HG03097 (cell line): ENCODE data around the gene COA8.

Experiments
- ATAC-seq: cut with Tn5 transposase; IDR thresholded peaks from one replicate; pipeline ENCODE4 v1.9.1; 2021; ENCODE audit not compliant: unreplicated experiment, low FRiP score

The COA8 gene, protein sequence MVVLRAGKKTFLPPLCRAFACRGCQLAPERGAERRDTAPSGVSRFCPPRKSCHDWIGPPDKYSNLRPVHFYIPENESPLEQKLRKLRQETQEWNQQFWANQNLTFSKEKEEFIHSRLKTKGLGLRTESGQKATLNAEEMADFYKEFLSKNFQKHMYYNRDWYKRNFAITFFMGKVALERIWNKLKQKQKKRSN

DNA sequence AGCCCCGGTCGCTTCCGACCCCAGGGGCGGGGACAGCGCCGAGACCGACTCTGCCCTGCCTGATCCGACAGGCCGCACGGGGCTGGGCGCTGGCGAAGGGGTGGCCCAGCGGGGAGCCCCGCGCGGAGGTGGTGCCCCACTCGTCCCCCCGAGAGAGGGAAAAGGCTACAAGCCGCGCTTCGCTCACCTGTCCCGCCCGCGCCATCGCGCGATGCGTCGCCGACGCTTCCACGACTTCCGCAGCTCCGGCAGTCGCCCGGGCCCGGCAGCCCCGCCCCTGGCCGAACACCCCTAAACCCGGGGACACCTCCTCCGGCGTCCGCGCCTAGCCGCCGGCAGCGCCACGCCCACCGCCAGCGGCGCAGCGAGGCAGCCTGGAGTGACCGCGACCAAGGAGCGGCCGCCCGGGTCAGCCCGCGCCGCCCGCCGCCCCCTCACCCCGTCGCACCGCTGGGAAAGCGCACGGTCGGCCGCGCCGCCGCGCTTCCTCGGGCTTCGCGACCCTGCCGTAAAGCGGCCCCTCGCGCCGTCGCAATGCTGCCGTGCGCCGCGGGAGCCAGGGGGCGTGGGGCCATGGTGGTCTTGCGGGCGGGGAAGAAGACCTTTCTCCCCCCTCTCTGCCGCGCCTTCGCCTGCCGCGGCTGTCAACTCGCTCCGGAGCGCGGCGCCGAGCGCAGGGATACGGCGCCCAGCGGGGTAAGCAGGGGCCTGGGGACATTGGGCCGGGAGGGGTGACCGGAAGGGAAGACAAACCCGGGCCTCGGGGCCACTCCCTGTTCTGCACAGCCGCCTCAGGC, at the start of gene COA8, which contains the start of gene BAG5:
Gene COA8 (plus strand): TSS at position 532 of the 797 bp plus-strand sequence. CDS start 42 bp downstream, at position 574.
Gene BAG5 (minus strand): TSS at position 229 of the 797 bp plus-strand sequence. CDS start 1,493 bp downstream, outside the sequence.
- ATAC-seq, result peak; percentile 71

DNA sequence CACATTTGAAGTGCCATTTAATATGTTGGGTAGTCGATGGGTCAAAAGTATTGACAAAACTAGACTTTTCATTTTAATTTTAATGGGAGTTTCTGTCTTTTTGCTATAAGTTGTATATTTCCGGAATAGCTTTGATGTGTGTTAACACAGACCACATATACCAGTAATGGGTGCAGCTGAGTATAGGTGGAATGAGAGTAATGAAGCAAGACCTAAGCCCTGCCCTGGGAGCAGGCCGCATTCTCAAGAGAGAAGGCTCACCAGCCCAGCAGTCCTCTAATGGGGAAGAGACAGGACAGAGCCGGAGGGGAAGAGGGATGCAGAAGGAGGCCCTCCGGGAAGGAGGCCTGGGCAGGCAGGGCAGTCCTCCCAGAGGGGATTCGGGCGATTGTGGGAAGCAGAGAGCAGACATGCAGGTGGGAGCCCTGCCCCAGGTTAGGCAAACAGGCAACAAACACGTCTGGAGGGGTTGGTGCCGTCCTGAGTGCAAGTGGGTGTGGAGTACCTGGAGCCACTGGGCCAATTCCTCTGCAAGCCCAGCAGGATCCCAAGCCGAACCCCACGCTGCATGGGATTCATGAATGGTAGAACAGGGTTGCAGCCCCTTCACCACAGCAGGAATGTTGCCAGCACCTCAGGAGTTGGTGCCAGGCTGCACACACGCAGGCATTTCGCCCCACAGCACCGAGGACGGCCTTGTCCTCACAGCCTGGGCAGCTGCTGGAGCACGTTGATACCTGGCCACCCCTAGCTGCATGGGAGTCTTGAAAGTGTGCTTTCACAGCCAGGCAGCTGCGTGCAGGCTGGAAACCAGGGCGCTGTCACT, 48.0 kb upstream of the COA8 start:
- no peak for ATAC-seq

DNA sequence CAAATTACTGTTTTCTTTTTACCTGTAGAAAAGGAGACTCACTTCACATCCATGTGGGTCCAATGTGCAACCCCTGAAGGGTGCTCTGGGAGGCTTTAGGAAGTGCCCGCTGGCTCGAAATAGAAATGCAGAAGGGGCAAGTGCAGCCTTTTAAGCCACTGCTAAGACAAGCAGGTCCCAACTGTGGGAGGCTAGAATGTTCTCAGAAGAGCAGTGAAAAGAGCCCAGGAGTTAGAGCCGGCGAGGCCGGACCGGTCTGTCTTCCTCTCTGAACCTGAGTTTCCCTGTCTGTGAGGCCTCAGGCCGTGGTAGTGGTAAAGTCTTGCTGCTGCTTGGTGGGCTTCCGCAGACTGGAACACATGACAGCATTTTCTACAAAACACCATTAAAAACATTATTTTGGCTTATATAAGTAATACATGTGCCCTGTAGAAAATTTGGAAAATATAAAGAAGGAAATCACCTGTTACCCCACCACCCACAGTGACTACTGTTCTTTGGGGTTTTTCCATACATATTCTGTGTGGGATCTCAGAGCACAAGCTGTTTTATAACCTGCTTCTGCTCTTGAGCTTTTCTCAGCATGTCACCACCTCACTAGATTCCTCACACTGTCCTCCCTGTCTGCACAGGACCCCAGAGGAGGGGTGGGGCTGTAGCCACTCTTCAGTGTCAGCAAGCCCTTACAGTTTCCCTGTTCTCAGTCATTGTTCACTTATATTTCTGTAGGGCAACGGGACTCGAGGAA, 46.2 kb upstream of the COA8 start:
- no peak for ATAC-seq

DNA sequence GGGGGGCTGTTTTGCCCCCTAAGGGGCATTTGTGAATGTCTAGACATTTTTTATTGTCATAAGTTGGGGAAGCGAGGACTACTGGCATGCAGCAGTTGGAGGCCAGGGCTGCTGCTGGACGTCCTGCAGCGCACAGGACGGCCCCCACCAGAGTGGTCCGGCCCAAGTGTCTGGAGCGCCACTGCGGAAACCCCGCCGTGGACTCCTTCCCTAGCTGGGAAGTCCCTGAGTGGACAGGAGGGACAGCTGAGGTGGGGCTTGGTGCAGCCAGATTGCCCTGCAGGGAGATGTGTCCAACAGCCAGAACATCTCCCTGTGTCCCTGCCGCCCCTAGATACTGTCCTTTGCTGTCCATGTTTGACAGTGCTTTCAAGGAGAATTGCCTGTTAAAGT, 45.6 kb upstream of the COA8 start:
- no peak for ATAC-seq

DNA sequence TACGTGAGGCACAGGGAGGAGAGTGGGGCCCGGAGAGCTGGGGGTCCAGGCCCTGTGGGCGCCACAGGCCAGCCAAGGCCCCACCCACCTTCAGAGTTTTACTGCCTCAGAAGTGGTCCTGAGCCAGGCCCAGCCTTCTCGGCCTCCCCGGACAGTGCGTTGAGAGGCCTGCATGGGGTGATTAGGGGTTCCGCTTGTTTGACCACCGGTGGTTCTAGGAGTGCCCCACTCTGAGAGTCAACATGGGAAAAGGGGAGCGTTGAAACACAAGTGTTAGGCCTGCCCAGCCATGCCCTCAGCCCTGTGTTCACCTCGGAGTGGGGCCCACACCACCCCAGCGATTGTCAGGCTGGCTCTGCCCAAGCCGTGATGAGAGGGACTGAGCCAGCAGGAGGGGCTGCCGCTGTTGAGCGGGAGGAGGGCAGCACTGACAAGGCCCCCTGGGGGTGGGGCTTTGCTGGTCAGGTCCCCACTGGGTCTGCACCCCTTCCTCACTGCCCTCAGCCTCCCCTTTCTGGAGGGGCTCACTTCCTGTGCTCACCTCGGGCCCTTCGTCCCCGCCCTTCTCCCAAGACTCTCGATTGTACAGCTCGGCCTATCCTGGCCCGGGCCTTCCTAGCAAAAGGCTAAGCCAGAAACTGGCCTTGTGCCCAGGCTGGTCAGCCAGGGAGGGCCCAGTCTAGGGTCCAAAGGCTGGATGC, 44.9 kb upstream of the COA8 start:
- no peak for ATAC-seq

DNA sequence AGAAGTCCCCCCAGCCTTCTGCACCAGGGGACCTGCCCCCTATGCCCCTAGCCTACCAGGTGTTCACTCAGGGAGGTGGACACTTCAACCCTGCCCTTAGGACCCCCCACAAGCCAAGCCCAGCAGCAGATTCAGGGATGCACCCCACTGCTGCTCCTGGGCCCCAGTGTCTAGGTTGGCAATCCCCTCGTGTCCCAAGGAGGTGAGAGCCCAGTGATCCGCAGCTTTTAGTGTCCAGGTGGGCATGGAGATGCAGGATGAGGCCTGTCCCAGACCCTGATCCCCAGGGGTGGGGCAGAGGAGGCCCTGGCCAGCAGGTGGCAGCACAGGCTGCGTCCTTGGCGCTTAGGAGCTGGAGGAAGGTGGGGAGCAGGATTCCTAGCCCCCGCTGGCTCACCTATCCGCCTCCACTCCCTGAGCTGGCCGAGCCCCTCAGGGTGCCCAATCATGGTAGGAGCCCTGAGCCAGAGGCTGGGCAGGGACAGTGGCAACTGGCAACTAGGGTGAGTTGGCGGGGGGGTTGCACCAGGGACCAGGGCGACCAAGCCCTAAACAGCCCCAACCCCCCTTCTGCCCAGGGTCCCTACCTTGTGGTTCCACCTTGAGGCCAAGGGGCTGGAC, 44.2 kb upstream of the COA8 start:
- no peak for ATAC-seq

DNA sequence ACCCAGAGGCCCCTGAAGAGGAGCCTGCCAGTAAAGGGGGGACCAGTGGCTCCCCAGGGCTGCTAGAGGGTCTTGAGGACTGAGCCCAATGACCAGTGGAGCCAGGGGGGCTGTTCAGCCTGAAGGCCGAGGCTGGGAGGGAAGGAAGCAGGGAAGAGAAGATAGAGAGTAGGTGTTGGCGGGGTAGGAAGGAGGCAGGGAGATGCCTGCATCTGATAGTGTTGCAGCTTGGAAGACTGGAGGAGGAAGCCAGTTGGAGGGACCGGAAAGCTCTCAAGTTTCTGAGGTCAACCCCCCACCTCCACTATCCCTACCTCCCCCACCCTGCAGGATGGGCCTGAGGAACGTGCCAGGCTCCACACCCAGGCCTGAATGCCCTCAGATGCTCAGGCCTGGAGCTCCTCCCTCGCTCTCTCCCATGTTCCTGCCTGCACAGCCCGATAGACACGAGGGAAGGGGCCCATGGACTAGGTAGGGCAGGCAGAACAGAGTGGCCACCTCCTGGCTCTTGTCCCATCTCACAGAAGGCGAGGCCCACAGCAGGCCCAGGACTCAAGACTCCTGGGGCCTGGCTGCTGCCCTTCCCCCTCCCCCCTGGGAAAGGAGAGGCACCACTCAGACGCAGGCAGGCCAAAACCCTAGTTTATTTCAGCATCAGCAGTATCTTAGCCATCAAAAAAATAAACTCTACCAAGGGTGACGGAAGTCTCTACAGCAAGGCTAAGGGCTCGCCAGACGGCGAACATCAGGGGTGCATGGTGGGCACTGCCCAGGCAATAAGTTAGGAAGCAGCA, 43.5 kb upstream of the COA8 start:
- ATAC-seq, result no peak

DNA sequence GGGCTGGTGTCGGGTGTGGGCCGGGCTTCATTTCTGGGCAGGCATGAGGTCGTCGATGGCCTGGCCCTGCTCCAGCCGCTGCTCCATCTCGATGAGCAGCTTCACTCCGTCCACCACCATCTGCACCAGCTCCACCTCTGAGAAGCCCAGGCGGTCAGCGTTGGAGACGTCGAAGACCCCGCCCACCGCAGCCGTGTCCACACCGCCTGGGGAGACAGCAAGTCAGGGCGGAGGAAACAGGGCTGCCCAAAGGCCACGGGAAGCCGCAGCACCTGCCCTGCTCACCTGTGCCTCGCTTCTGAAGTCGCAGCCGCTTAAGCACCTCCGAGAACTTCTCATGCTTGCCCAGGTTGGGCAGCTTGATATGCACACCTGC, 42.9 kb upstream of the COA8 start:
- ATAC-seq, result no peak

DNA sequence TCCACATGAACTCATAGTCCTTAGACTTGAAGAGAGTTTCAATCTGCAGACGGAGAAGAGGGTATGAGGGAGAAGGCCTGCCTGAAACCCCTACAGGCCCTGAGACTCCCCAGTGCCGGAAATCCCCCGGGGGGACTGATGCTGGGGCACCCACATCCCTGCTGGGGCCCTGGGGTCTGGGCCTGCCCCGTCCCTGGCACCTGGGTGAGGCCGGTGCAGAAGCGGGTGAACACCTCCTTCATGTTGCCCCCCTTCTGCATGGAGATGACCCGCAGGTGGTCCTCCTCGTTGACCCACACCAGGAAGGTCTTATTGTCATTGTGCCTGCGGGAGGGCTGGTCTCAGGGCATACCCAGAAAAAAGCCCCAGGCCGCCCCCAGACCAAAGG, 42.5 kb upstream of the COA8 start:
- no peak for ATAC-seq

DNA sequence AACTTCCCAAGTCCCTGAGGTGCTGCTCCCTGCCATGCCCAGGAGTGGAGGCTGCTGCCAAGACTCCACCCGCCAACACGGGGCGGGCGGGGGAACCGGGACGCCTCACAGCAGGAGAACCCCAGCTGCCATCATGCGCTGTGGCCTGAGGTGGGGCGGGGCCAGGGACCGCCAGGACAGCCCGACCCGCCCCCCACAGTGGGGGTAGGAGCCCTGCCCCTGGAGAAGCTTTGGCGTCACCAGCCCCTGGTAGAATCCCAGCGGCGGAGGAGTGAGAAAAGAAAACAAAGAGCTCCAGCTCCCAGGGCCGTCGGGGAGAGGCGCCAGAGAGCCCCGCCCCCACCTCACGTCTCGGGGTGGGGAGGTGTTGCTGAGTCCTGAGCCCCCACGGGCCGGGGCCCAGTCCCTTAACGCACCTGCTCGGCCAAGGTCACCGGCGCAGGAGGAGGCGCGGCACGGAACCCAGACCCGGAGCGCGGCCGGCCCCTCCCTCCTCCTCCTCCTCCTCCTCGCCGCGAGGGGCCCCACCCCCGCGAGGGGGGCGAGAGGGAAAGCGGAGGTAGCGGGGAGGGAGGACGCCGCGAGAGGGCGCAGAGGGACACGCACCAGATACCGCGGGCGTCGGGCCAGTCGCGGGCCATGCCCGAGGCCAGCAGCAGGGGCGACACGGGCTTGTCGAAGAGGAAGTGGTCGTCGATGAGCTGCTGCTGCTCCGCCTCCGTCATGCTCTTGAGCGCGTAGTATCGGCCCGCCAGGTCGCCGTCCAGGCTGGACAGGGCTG, 41.9 kb upstream of the COA8 start:
- no peak for ATAC-seq

DNA sequence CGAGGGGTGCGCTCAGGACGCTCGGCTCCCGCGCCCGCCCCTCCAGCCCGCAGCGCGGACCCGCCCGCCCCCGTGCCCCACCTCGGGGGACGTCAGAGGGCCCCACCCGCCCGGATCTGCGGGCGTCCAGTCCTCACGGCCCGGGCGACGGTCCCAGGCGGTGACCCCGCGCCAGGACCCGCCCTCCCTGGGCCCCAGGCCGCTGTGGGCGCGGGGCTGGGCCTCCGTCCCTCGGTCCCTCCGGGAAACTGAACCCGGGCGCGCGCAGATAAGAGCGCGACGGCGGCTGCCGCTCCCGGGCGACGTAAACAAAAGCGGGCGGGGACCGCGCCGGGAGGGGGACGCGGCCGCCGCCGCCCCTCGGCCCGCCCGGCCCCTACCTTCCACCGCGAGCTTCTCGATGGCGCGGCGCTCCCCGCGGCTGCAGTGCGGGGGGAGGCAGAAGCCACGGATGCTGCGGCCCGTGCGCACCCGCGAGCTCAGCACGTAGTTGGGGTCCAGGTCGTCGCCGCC, 41.3 kb upstream of the COA8 start:
- no peak for ATAC-seq

DNA sequence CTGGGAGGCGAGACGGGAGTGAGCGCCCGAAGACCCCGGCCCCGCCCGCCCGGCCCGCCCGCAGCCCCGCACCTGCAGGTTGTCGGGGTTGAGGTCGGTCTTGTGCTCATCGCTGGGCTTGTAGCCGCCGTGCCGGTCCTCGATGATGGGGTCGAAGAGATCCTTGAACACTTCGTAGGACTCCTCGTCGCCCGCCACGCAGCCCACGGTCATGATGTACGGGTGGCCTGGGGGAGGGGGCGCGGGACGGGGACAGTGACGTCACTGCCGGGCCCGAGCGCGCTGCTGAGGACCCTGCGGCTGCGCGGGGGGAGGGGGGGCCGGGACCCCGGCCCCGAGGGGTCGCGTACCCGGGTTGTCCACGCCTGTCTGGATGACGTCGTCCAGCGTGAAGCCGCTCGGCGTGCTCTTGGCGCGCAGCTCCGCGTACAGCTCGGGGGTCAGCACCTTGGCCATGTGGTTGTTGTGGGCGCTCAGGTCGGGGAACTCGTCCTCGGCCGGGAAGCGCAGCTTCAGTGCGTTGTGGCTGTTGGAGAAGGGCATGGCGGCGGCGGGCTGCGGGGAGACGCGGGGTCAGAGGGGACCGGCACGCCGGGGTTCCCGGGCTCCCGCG, 40.7 kb upstream of the COA8 start:
- no peak for ATAC-seq

DNA sequence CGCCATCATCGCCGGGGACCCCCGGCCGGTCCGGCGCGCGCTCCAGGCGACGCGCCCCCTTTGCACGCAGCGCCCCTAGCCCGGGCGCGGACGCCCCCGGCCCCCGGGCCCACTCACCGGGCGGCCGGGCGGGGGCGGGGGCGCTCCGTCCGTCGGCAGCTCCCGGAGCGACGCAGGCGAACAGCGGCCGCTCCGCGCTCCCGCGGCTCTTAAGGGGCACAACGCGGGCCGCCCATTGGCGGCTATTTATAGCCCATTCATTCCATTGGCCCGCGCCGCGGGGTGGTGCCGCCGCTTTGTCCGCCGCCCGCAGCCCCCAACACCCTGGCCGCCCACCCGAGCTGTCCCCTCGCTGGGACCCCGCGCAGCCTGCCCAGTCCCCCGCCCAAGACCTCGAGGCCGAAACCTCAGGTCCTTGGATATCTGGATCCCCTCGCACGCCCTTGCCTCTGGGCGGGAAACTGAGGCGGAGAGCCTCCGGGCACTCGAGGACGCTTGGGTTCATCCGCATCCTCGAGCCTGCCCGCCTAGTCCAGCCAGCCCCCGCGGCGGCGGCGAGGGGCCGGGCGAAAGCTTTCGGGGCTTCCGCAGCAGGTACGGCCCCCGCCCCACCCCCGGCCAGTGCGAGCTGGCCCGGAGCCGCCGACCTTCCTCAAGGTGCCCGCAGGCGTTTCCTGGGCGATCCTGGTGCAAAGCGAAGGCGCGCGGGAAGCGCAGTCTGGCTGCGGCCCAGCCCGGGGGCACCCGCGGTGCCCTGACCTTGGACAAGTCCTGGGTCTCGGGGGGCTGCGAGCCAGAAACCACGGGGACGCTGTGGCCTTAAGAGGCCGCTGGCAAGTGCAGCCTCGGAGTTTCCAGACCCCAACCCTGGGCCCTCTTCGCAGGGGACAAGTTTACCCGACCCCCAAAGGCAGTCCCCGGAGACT, 39.8 kb upstream of the COA8 start, which contains the start of gene CKB:
Gene CKB (minus strand): TSS at position 182 of the 926 bp plus-strand sequence. CDS start 337 bp downstream, outside the sequence.
- ATAC-seq, result no peak

DNA sequence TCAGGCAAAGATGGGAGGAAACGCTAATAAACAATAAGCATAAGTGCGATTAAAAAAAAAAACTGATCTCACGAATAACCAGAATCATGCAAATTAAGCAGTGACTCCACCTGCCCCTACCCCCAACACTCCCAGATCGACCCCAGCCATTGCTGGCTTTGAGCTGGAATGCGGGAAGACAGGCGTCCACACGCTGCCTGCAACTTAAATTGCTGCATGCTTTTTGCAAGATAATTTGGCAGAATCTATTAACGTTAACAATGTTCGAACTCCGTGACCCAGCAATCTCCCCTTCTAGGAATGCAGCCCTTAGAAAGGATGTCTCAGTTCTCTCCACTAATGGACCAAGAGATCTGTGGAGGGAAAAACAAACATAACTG, 39.2 kb upstream of the COA8 start:
- no peak for ATAC-seq

DNA sequence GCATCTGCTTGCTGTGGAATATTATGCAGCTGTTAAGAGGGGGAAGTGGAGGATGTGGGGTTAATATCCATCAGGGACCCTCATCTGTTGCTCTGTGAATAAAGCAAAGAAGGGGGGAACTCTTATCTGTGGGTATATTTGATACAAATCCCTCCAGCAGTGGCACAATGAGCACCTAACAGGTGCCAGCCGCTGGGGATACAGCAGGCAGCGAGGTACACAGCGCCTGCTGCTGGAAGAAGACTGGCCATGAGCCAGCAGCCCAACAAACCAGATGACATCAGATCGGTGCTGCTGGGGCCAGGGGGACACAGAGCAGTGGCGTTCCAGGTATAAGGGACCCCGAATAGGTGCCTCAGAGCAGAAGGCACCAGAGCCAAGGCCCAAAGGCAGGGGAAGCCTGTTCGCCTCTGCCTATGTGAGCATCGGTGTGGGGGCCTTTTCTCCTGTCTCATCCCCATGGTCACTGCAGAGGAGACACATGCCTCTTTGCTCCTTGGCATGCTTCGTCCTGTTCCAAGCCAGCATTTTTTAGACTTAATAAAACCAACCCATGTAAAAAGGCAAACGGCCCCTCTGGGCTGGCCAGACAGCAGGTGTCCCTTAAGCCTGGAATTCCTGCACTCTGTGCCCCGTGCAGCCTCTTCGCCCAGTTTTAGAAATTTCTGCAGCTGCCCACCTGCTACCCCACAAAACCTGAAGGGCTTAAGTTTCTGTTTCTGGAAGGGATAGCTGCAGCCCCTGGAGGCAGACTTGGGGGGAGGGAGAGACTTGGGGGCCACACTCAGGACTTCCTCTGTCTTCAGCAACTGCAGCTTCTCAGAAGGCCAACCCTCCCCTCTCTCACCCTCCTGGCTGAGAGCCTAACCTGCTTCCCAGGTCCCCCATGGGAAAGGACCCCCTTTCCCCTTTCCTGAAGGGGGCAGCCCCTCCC, 38.5 kb upstream of the COA8 start:
- ATAC-seq, result no peak
